ENCODE data around the gene CCNK. TPM values are rescaled to one million over a fixed set of nuclear protein-coding genes. Genes with fewer than 3 reads are reported as not detected.
A peak's percentile ranks its signal among the peaks of the same experiment; 100 is the strongest.

CCNK gene
- total and polyA plus RNA-seq, 2 of the 13 experiments (the other 11 are each of a cell fraction or from before 2014, with no cell fraction given) = 4.9 to 9.7 TPM

GRCh38 chr14:99552572-99553216, 71.5 kb downstream of the CCNK start (continued):
- TF ChIP-seq ARID4A (CRISPR knock-in tag; IDR thresholded peaks at IDR 0.05; ENCODE audit: borderline replicate concordance) (peak; percentile 99), ETS1 (CRISPR knock-in tag; IDR thresholded peaks at IDR 0.05) (no peak), SIX1 (CRISPR knock-in tag; IDR thresholded peaks at IDR 0.05; ENCODE audit: borderline replicate concordance) (peak; percentile 75; the same call in 1 of the 2 replicates), AHDC1 (CRISPR knock-in tag; IDR thresholded peaks at IDR 0.05; ENCODE audit: borderline replicate concordance) (peak; percentile 89), SCMH1 (CRISPR knock-in tag; IDR thresholded peaks at IDR 0.05; ENCODE audit: borderline replicate concordance) (no peak), CREB1 (IDR thresholded peaks at IDR 0.05) (peak; percentile 82), CREB1 (CRISPR knock-in tag; IDR thresholded peaks at IDR 0.05) (peak; percentile 61; the same call in 1 of the 2 replicates), SYNCRIP (IDR thresholded peaks at IDR 0.05; ENCODE audit: insufficient read depth, low read depth, low read length) (no peak), SMAD9 (CRISPR knock-in tag; IDR thresholded peaks at IDR 0.05) (no peak), GFI1 (CRISPR knock-in tag; IDR thresholded peaks at IDR 0.05; ENCODE audit: borderline replicate concordance) (peak; percentile 81), RARG (CRISPR knock-in tag; IDR thresholded peaks at IDR 0.05; ENCODE audit: low read depth) (no peak), AHR (CRISPR knock-in tag; IDR thresholded peaks at IDR 0.05) (0 out of 2 replicates have a peak, but pooled peaks have one; percentile 84), ZNF546 (CRISPR knock-in tag; conservative IDR thresholded peaks at IDR 0.05) (peak; percentile 50), PBX2 (CRISPR knock-in tag; IDR thresholded peaks at IDR 0.05) (no peak), RXRB (CRISPR knock-in tag; IDR thresholded peaks at IDR 0.05; ENCODE audit: borderline replicate concordance) (peak; percentile 100), TOE1 (CRISPR knock-in tag; IDR thresholded peaks at IDR 0.05) (0 out of 2 replicates have a peak, but pooled peaks have one; percentile 42), GATA4 (IDR thresholded peaks at IDR 0.05; ENCODE audit: borderline replicate concordance, low read depth) (no peak; the same call in 1 of the 2 replicates)

Measured in HepG2 (cell line).